A549 (cell line): ENCODE results near the gene ILK.

Experiments used
- JUNB ChIP-seq: fragments of >200 bp; sonication (Bioruptor Twin); formaldehyde crosslinking; IDR thresholded peaks from 2 replicates; pipeline ENCODE4 v1.6.1; 2016
- RFX5 ChIP-seq: fragments of 450-650 bp; IDR thresholded peaks from 2 replicates; pipeline ENCODE4 v1.7.1; 2014; ENCODE audit warnings: antibody characterized with exemption, mild to moderate bottlenecking, moderate library complexity
- TF ChIP-seq, protein P1 (sequence below): fragments of >200 bp; sonication (Bioruptor Twin); formaldehyde crosslinking; IDR thresholded peaks from 3 replicates; pipeline ENCODE4 v1.5.1; 2016

DNA sequence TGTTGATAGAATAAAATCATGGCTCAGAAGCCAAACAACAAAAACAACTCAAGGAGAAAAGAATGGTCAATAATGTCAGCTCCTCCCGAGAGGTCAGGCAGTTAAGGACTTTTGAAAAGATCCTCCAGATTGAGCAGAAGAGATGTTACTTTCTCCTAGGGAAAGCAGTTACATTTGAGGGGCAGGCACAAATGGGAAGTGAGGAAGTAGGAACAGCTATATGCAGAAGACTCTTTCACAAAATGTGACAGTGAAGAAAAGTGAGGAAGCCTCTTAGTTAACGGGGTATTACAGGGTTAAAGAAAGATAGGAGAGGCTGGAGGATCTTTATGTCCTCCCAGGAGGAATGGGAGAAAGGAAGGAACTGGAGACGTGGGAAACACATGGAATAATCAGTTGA, 48.6 kb downstream of the ILK start:
- TF ChIP-seq RFX5, result no peak
- TF ChIP-seq JUNB, result no peak
- TF ChIP-seq, protein P1, sequence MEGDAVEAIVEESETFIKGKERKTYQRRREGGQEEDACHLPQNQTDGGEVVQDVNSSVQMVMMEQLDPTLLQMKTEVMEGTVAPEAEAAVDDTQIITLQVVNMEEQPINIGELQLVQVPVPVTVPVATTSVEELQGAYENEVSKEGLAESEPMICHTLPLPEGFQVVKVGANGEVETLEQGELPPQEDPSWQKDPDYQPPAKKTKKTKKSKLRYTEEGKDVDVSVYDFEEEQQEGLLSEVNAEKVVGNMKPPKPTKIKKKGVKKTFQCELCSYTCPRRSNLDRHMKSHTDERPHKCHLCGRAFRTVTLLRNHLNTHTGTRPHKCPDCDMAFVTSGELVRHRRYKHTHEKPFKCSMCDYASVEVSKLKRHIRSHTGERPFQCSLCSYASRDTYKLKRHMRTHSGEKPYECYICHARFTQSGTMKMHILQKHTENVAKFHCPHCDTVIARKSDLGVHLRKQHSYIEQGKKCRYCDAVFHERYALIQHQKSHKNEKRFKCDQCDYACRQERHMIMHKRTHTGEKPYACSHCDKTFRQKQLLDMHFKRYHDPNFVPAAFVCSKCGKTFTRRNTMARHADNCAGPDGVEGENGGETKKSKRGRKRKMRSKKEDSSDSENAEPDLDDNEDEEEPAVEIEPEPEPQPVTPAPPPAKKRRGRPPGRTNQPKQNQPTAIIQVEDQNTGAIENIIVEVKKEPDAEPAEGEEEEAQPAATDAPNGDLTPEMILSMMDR, result no peak
